ENCODE measurements around the gene NMRK1. TPM values are rescaled to one million over a fixed set of nuclear protein-coding genes. Genes with fewer than 3 reads are reported as not detected.

NMRK1 gene
- total RNA-seq, 1 donor from 2014 or later = 22.0 TPM

DNA sequence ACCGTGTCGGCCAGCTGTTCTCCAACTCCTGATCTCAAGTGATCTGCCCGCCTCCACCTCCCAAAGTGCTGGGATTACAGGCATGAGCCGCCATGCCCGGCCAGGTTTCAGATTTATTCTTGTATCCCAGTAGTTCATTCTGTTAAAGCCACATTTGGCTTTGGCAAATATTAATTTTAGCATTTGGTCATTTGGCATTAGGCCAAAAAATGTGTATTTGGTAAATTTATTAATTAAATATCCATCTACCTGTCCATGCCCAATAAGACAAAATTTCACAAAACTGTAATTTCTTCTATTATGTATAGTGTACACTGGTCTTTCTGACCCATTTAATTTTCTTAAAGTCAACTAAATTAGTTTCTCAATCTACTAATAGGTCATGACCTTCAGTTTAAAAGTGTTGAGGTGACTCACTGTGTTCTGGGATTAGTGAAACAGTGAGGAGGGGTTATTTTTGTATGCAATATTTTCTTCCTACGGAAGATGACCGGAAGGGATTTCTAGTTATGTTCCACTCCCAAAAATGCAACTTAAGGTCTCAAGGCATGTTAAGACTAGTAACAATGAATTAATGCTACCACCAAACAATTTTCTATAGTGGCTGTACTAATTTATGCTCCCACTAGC is 21.4 kb upstream of the NMRK1 start:
- DNase-seq (ENCODE audit: low spot score in 2 of 2) = no peak
- Histone ChIP-seq H3K27me3 (no peaks in the 10 kb centered on the region), H3K4me3 (no peak overlapping the region), H3K27ac (peak overlapping the region in 1 of 2 donors; percentile 30), H3K4me1 (no peaks in the 10 kb centered on the region), H3K9me3 (no peaks in the 10 kb centered on the region), H3K36me3 (no peaks in the 10 kb centered on the region)
- TF ChIP-seq, protein P1, sequence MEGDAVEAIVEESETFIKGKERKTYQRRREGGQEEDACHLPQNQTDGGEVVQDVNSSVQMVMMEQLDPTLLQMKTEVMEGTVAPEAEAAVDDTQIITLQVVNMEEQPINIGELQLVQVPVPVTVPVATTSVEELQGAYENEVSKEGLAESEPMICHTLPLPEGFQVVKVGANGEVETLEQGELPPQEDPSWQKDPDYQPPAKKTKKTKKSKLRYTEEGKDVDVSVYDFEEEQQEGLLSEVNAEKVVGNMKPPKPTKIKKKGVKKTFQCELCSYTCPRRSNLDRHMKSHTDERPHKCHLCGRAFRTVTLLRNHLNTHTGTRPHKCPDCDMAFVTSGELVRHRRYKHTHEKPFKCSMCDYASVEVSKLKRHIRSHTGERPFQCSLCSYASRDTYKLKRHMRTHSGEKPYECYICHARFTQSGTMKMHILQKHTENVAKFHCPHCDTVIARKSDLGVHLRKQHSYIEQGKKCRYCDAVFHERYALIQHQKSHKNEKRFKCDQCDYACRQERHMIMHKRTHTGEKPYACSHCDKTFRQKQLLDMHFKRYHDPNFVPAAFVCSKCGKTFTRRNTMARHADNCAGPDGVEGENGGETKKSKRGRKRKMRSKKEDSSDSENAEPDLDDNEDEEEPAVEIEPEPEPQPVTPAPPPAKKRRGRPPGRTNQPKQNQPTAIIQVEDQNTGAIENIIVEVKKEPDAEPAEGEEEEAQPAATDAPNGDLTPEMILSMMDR (IDR thresholded peaks at IDR 0.05) = no peak
- intact Hi-C loops (cut with DNase I) = no loop called here

DNA sequence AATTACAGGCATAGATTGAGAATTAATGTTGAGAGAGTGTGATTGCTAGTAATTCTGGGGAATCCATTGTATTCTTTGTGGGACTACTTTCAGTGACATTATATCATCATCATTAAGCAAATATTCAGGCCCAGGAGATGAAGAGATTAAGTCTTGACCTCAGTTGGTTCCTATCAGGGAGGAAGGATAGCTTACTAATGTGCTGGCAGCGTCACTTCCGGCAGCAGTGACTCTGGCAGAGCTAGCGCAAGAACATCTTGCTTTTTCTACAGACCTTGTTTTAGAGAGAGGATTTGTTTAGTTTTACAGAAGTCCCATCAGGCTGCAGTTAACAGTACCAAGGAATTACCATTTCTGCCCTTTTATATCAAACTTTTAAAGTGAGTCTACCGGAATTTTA is 20.6 kb upstream of the NMRK1 start:
- DNase-seq (ENCODE audit: low spot score in 2 of 2) = no peak
- Histone ChIP-seq H3K9me3 (no peaks in the 10 kb centered on the region), H3K4me3 (no peak overlapping the region), H3K27me3 (no peaks in the 10 kb centered on the region), H3K27ac (no peak overlapping the region), H3K36me3 (no peaks in the 10 kb centered on the region), H3K4me1 (no peaks in the 10 kb centered on the region)
- intact Hi-C loops (cut with DNase I) = no loop called here
- TF ChIP-seq, protein P1 (IDR thresholded peaks at IDR 0.05) = no peak

DNA sequence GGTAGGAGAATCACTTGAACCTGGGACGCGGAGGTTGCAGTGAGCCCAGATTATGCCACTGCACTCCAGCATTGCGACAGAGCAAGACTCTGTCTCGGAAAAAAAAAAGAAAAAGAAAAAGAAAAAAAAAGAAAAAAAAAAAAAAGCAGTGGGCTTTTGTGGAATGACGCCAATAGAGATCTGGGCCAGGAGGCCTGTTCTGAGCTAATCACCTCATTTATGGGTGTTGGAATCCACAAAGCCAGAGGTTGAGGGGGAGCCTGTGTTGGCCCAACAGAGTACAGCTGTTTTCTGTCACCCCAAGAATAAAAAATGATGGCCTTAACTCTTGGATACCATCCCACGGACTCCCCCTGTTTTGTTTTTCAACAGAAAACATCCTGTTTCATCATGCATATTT is 18.9 kb upstream of the NMRK1 start:
- H3K27ac ChIP-seq = no peak overlapping the region
- H3K9me3 ChIP-seq = no peaks in the 10 kb centered on the region
- H3K36me3 ChIP-seq = no peaks in the 10 kb centered on the region
- H3K4me1 ChIP-seq = no peaks in the 10 kb centered on the region
- TF ChIP-seq, protein P1 (IDR thresholded peaks at IDR 0.05) = no peak
- no peak overlapping the region for H3K4me3 ChIP-seq
- DNase-seq (ENCODE audit: low spot score in 2 of 2) = no peak
- H3K27me3 ChIP-seq = no peaks in the 10 kb centered on the region
- intact Hi-C loops (cut with DNase I) = no loop called here

DNA sequence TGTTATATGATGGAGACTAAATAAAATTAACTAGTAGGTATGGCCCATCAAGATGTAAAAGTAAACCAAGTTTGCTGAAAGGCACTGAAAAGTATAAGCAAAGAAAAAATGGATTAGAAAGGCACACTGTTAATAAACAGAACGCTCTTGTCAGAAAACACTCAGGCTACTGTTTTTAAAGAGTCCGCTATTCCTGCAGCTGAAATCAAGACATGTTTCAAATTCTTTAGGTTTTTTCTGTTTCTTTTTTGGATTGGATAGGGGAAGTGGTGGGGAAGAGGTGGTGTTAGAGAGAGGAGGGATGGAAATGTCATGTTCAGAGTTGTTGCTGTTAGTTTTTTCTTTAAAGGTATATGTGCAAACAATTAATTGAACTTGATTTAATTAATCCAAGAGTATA is 17.9 kb upstream of the NMRK1 start:
- Histone ChIP-seq H3K4me3 (no peak overlapping the region), H3K4me1 (no peaks in the 10 kb centered on the region)

DNA sequence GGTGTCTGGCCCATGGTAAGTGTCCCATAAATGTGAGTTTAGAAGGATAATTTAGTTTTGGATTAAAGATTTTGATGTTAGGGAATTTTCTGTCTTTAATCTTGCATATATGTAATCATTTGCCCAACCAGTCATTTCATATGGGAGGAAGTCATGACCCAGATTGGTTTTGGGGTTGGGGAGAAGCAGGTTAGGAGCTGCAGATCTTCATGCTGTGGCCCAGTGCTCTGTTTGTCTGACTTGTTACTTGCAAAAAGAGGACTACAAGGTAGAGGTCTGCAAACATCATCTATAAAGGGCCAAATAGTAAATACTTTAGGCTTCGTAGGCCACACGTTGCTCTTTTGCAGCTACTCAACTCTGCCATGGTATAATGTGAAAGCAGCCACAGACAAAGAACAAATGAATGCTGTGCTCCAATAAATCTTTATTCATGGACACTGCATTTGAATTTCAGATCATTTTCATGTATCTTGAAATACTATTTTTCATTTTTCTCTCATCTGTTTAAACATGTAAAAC is 17.1 kb upstream of the NMRK1 start:
- TF ChIP-seq, protein P1 (IDR thresholded peaks at IDR 0.05) = no peak
- Histone ChIP-seq H3K36me3 (no peaks in the 10 kb centered on the region), H3K4me1 (no peaks in the 10 kb centered on the region), H3K27me3 (no peaks in the 10 kb centered on the region), H3K4me3 (no peak overlapping the region), H3K27ac (no peak overlapping the region), H3K9me3 (no peaks in the 10 kb centered on the region)
- intact Hi-C loops (cut with DNase I) = no loop called here
- no peak for DNase-seq (ENCODE audit: low spot score in 2 of 2)

More for the DNA sequence above, 17.9 kb upstream of the NMRK1 start:
- Histone ChIP-seq H3K9me3 (no peaks in the 10 kb centered on the region), H3K36me3 (no peaks in the 10 kb centered on the region), H3K27ac (no peak overlapping the region), H3K27me3 (no peaks in the 10 kb centered on the region)
- TF ChIP-seq, protein P1 (IDR thresholded peaks at IDR 0.05) = no peak
- intact Hi-C loops (cut with DNase I) = no loop called here
- DNase-seq (ENCODE audit: low spot score in 2 of 2) = no peak
